GM12872 (cell line): Measurements from ENCODE around the gene RALGAPA2.

Experiments
- TF ChIP-seq, protein P1 (sequence below): IDR thresholded peaks from 3 replicates; pipeline ENCODE4 v1.5.1; 2011; ENCODE audit warnings: low read depth, mild to moderate bottlenecking, low read length, moderate library complexity; ENCODE audit not compliant: insufficient read depth

Gene RALGAPA2

DNA sequence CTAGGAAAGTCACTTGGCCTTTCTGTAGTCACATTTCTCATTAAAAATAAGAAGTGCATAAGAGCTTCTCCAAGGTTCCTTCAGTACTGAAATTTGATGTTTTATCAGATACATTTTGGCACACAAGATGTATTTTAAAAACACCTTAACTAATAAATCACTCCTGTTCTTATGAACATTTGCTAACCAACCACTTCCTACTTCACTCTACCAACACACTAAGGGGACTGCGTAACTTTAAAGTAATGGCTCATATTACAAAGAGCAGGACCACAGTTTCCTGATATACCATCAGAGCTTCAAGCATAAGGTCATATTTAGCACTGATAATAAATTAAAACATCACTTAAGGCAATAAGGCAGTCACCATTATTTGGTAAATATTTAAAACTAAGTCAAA is 104.4 kb downstream of the RALGAPA2 start:
- TF ChIP-seq, protein P1, sequence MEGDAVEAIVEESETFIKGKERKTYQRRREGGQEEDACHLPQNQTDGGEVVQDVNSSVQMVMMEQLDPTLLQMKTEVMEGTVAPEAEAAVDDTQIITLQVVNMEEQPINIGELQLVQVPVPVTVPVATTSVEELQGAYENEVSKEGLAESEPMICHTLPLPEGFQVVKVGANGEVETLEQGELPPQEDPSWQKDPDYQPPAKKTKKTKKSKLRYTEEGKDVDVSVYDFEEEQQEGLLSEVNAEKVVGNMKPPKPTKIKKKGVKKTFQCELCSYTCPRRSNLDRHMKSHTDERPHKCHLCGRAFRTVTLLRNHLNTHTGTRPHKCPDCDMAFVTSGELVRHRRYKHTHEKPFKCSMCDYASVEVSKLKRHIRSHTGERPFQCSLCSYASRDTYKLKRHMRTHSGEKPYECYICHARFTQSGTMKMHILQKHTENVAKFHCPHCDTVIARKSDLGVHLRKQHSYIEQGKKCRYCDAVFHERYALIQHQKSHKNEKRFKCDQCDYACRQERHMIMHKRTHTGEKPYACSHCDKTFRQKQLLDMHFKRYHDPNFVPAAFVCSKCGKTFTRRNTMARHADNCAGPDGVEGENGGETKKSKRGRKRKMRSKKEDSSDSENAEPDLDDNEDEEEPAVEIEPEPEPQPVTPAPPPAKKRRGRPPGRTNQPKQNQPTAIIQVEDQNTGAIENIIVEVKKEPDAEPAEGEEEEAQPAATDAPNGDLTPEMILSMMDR = no peak

DNA sequence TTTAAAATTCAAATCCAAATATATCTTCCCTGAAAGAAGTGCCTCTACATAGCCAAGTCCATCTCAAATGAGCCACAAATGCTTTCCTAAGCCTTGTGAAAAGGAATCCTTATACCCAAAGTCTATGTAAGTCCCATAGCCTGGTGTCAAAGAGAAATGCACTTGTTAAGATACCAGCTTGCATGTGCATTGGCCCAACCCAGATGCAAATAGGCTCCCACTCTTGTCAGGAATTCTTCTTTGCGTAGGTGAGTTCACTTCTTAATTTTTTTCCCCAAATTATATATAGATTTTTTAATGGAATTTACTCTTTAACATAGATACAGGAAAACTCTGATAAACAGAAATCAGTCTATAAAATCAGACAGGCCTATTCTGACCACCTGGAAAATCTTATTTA is 105.6 kb downstream of the RALGAPA2 start:
- TF ChIP-seq, protein P1 = no peak

GRCh38 chr20:20606050-20606449 is 106.4 kb downstream of the RALGAPA2 start:
- TF ChIP-seq, protein P1 = no peak

- TF ChIP-seq, protein P1 = no peak
Observed at GRCh38 chr20:20604907-20605306, 107.5 kb downstream of the RALGAPA2 start.

DNA sequence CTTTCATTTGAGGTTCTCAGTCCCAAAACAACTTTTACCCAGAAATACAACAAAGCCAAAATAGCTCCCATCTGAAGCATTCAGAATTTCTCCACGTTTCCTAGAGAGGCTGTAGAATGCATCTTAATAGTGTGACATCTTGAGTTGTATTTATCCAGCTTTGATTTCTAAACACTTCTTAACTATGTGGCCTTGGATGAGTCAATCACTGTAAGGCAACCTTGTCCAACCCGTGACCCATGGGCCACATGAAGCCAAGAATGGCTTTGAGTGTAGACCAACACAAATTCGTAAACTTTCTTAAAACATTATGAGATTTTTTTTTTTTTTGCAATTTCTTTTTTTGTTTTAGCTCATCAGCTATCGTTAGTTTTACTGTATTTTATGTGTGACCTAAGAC is 108.1 kb downstream of the RALGAPA2 start:
- TF ChIP-seq, protein P1 = no peak

- TF ChIP-seq, protein P1 = no peak
Observed at GRCh38 chr20:20603339-20603990, 109.0 kb downstream of the RALGAPA2 start.

- TF ChIP-seq, protein P1 = no peak
Observed at GRCh38 chr20:20597966-20598365, 114.5 kb downstream of the RALGAPA2 start.
